ENCODE measurements around the gene PPRC1.

The PPRC1 gene

GRCh38 chr10:102117391-102118159, 15.3 kb upstream of the PPRC1 start:
- peak; percentile 20 for DNase-seq (ENCODE audit: low read depth)

GRCh38 chr10:102118867-102119266, 14.0 kb upstream of the PPRC1 start:
- DNase-seq (ENCODE audit: low read depth): no peak

GRCh38 chr10:102119417-102120141, 13.3 kb upstream of the PPRC1 start:
- DNase-seq (ENCODE audit: low read depth): no peak

- peak; percentile 46 for DNase-seq (ENCODE audit: low read depth)
These were observed 12.5 kb upstream of the PPRC1 start, which contains the start of gene LDB1 for GRCh38 chr10:102120142-102120990. Gene LDB1 (minus strand): TSS chr10:102120368. CDS start chr10:102120110, 258 bp downstream.

- DNase-seq (ENCODE audit: low read depth): no peak
These were observed 11.7 kb upstream of the PPRC1 start for GRCh38 chr10:102120991-102121738.

GRCh38 chr10:102121739-102122372, 11.0 kb upstream of the PPRC1 start:
- DNase-seq (ENCODE audit: low read depth): no peak

GRCh38 chr10:102122450-102122849, 10.4 kb upstream of the PPRC1 start:
- no peak for DNase-seq (ENCODE audit: low read depth)

GRCh38 chr10:102123223-102123622, 9.6 kb upstream of the PPRC1 start:
- no peak for DNase-seq (ENCODE audit: low read depth)

- DNase-seq (ENCODE audit: low read depth): no peak
These were observed 1.3 kb upstream of the PPRC1 start for GRCh38 chr10:102131286-102132170.

GRCh38 chr10:102132193-102132562, 662 bp upstream of the PPRC1 start:
- no peak for DNase-seq (ENCODE audit: low read depth)

- DNase-seq (ENCODE audit: low read depth): peak; percentile 30
These were observed 744 bp downstream of the PPRC1 start for GRCh38 chr10:102133373-102134195.

- DNase-seq (ENCODE audit: low read depth): no peak
These were observed 1.6 kb downstream of the PPRC1 start for GRCh38 chr10:102134416-102134815.

- DNase-seq (ENCODE audit: low read depth): no peak
These were observed 3.2 kb downstream of the PPRC1 start for GRCh38 chr10:102135956-102136526.

- DNase-seq (ENCODE audit: low read depth): no peak
These were observed 6.7 kb downstream of the PPRC1 start for GRCh38 chr10:102139281-102140110.

- DNase-seq (ENCODE audit: low read depth): no peak
These were observed 7.4 kb downstream of the PPRC1 start for GRCh38 chr10:102140218-102140617.

- no peak for DNase-seq (ENCODE audit: low read depth)
These were observed 8.2 kb downstream of the PPRC1 start for GRCh38 chr10:102140913-102141540.

- DNase-seq (ENCODE audit: low read depth): no peak
These were observed 8.8 kb downstream of the PPRC1 start for GRCh38 chr10:102141583-102142107.

Measured in stimulated activated CD8-positive, alpha-beta memory T cell treated with anti-CD3 and anti-CD28 coated beads, Interleukin-12 subunit alpha, Interleukin-12 subunit beta, amount 100 ng/mL, for 1 hour (primary cell).